HepG2 (cell line): ENCODE results near the gene MICB. TPM values are rescaled to one million over a fixed set of nuclear protein-coding genes. Genes with fewer than 3 reads are reported as not detected.

Experiments used
- GABPA ChIP-seq, 2 experiments: IDR thresholded peaks; 2 replicates each; pipeline ENCODE4 v1.6.1; 2011 to 2016; ENCODE audit warnings: low read depth in 2 of 2, low read length in 1 of 2, missing biosample characterization in 1 of 2, missing genetic modification characterization in 1 of 2
- RXRA ChIP-seq: sonication (generic); formaldehyde crosslinking; IDR thresholded peaks from 2 replicates; pipeline ENCODE4 v1.5.1; 2020; ENCODE audit warnings: missing genetic modification reagents
- SRSF1 ChIP-seq: fragments of 200-400 bp; formaldehyde crosslinking; optimal IDR thresholded peaks from 2 replicates; pipeline ENCODE3; 2017; ENCODE audit warnings: mild to moderate bottlenecking, low read depth, low read length, moderate library complexity
- YY1 ChIP-seq: IDR thresholded peaks from 2 replicates; pipeline ENCODE4 v1.6.1; 2011; ENCODE audit warnings: low read length, low read depth, moderate library complexity, mild to moderate bottlenecking; ENCODE audit not compliant: insufficient read depth, insufficient replicate concordance
- ZNF331 ChIP-seq: sonication (generic); formaldehyde crosslinking; IDR thresholded peaks from 2 replicates; pipeline ENCODE4 v1.4.0; 2020; ENCODE audit warnings: missing genetic modification reagents
- ZNF746 ChIP-seq: sonication (generic); formaldehyde crosslinking; IDR thresholded peaks from 2 replicates; pipeline ENCODE4 v1.8.0; 2022; ENCODE audit warnings: mild to moderate bottlenecking, missing genetic modification reagents
- ZNF772 ChIP-seq: sonication (generic); formaldehyde crosslinking; IDR thresholded peaks from 2 replicates; pipeline ENCODE4 v1.5.0; 2020; ENCODE audit warnings: mild to moderate bottlenecking, missing genetic modification reagents
- ZNF788 ChIP-seq: sonication (generic); formaldehyde crosslinking; IDR thresholded peaks from 2 replicates; pipeline ENCODE4 v1.5.0; 2020; ENCODE audit warnings: mild to moderate bottlenecking, missing genetic modification reagents, borderline replicate concordance
- ZNF878 ChIP-seq: sonication (generic); formaldehyde crosslinking; IDR thresholded peaks from 2 replicates; pipeline ENCODE4 v1.8.1; 2023; ENCODE audit warnings: mild to moderate bottlenecking, missing genetic modification reagents, moderate library complexity
- polyA plus RNA-seq, 8 experiments: library from polyadenylated mRNA; depleted of rRNA in 3 of 8; stranded (reverse) in 7 of 8; unstranded in 1 of 8; fragments of >200 nt; fragmentation: Illumina TruSeq in 4 of 8; extraction: Trizol in 4 of 8; gene quantifications; 2 replicates each; pipeline versions ENCODE4 v1.2.1 to v1.2.3, GENCODE V29; 2011 to 2016; ENCODE audit warnings: low read depth in 4 of 8, missing spikeins in 1 of 8, mixed read lengths in 1 of 8; ENCODE audit not compliant: insufficient read depth in 1 of 8
- total RNA-seq, 5 experiments: library from RNA; depleted of rRNA; stranded (reverse); fragments of >200 nt; fragmentation: Illumina TruSeq; extraction: Trizol; gene quantifications; 2 replicates each; pipeline ENCODE4 v1.2.3, GENCODE V29; 2016; ENCODE audit warnings: low read depth in 1 of 5
- TF ChIP-seq, protein P1 (sequence below): sonication (generic); formaldehyde crosslinking; IDR thresholded peaks from 2 replicates; pipeline ENCODE4 v1.8.1; 2023; ENCODE audit warnings: mild to moderate bottlenecking, moderate library complexity, missing genetic modification reagents
- TF ChIP-seq, protein P2 (sequence below): sonication (generic); formaldehyde crosslinking; IDR thresholded peaks from 2 replicates; pipeline ENCODE4 v1.4.0; 2020; ENCODE audit warnings: low read depth, missing genetic modification reagents
- TF ChIP-seq, protein P3 (sequence below): sonication (generic); formaldehyde crosslinking; IDR thresholded peaks from 2 replicates; pipeline ENCODE4 v1.5.0; 2020; ENCODE audit warnings: missing genetic modification reagents, mild to moderate bottlenecking, borderline replicate concordance
- TF ChIP-seq, protein P4 (sequence below): sonication (generic); formaldehyde crosslinking; IDR thresholded peaks from 2 replicates; pipeline ENCODE4 v1.4.0; 2020; ENCODE audit warnings: missing genetic modification reagents
- TF ChIP-seq, protein P5 (sequence below): sonication (generic); formaldehyde crosslinking; IDR thresholded peaks from 2 replicates; pipeline ENCODE4 v1.5.0; 2020; ENCODE audit warnings: missing genetic modification reagents
- TF ChIP-seq, protein P6 (sequence below): IDR thresholded peaks from 2 replicates; pipeline ENCODE4 v1.6.1; 2016

Gene MICB
- total and polyA plus RNA-seq, 2 of the 13 experiments (the other 11 are each of a cell fraction or from before 2014, with no cell fraction given), result 12.5 to 12.8 TPM

DNA sequence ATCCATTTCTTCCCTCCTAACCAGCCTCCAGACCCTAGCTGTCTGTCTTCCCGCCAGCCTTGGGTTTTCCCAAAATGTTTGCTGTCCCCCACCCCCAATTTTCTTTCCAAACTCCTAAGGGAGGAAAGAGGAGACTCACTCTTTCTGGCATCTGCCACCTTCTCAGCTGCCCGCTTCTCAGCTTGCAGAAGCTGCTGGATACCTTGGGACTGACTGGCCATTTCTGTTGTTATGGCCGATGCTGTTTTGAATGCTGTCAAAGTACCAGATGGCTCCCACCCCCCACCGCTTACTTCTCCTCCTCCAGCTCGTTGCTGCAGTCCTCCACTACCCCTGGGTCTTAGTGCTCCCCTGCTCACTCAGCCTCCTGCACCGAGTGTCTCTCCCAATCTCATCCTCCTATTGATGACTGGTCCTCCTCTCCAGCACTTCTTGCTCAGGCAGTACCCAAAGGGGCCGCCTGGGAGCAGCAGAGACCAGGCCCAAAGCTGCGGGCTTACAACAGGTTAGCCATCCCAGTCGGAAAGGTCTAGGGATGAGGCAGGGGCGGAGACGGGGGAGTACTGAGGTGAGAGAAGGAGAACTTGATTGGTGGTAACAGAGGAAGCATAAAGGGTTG lies 48.5 kb downstream of the MICB start, which contains the start of gene ATP6V1G2 (continued):
- TF ChIP-seq, protein P1, sequence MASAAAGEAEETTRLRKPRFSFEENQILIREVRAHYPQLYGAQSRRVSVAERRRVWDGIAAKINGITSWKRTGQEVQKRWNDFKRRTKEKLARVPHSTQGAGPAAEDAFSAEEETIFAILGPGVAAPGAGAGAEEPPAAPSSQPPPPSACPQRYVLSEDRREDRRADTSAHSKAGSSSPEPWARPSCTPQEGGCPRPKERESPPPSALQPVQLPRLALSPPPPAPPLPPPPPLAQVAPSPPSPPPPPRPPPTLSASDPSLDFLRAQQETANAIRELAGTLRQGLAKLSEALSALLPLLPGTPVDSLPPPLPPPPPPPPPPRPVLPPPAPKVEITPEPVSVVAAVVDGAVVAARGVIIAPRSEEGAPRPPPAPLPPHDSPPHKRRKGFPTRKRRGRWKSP (CRISPR knock-in tag), result peak; percentile 61; the same call in 1 of the 2 replicates
- TF ChIP-seq, protein P2, sequence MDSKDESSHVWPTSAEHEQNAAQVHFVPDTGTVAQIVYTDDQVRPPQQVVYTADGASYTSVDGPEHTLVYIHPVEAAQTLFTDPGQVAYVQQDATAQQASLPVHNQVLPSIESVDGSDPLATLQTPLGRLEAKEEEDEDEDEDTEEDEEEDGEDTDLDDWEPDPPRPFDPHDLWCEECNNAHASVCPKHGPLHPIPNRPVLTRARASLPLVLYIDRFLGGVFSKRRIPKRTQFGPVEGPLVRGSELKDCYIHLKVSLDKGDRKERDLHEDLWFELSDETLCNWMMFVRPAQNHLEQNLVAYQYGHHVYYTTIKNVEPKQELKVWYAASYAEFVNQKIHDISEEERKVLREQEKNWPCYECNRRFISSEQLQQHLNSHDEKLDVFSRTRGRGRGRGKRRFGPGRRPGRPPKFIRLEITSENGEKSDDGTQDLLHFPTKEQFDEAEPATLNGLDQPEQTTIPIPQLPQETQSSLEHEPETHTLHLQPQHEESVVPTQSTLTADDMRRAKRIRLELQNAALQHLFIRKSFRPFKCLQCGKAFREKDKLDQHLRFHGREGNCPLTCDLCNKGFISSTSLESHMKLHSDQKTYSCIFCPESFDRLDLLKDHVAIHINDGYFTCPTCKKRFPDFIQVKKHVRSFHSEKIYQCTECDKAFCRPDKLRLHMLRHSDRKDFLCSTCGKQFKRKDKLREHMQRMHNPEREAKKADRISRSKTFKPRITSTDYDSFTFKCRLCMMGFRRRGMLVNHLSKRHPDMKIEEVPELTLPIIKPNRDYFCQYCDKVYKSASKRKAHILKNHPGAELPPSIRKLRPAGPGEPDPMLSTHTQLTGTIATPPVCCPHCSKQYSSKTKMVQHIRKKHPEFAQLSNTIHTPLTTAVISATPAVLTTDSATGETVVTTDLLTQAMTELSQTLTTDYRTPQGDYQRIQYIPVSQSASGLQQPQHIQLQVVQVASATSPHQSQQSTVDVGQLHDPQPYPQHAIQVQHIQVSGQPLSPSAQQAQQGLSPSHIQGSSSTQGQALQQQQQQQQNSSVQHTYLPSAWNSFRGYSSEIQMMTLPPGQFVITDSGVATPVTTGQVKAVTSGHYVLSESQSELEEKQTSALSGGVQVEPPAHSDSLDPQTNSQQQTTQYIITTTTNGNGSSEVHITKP (CRISPR knock-in tag), result peak; percentile 70; the same call in 1 of the 2 replicates
- TF ChIP-seq SRSF1 (no peak), ZNF788 (CRISPR knock-in tag) (no peak), ZNF772 (CRISPR knock-in tag) (0 out of 2 replicates have a peak, but pooled peaks have one; percentile 49), GABPA (IDR thresholded peaks at IDR 0.05; ENCODE audit: low read depth, low read length) (peak; percentile 52), GABPA (CRISPR knock-in tag; IDR thresholded peaks at IDR 0.05; ENCODE audit: low read depth) (peak; percentile 78), ZNF331 (CRISPR knock-in tag) (peak; percentile 35; the same call in 1 of the 2 replicates), ZNF746 (CRISPR knock-in tag) (peak; percentile 19; the same call in 1 of the 2 replicates), ZNF878 (CRISPR knock-in tag) (0 out of 2 replicates have a peak, but pooled peaks have one; percentile 27), YY1 (peak; percentile 65), RXRA (CRISPR knock-in tag) (peak; percentile 22; the same call in 1 of the 2 replicates)
- TF ChIP-seq, protein P3, sequence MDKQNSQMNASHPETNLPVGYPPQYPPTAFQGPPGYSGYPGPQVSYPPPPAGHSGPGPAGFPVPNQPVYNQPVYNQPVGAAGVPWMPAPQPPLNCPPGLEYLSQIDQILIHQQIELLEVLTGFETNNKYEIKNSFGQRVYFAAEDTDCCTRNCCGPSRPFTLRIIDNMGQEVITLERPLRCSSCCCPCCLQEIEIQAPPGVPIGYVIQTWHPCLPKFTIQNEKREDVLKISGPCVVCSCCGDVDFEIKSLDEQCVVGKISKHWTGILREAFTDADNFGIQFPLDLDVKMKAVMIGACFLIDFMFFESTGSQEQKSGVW (CRISPR knock-in tag), result no peak
- TF ChIP-seq, protein P4, sequence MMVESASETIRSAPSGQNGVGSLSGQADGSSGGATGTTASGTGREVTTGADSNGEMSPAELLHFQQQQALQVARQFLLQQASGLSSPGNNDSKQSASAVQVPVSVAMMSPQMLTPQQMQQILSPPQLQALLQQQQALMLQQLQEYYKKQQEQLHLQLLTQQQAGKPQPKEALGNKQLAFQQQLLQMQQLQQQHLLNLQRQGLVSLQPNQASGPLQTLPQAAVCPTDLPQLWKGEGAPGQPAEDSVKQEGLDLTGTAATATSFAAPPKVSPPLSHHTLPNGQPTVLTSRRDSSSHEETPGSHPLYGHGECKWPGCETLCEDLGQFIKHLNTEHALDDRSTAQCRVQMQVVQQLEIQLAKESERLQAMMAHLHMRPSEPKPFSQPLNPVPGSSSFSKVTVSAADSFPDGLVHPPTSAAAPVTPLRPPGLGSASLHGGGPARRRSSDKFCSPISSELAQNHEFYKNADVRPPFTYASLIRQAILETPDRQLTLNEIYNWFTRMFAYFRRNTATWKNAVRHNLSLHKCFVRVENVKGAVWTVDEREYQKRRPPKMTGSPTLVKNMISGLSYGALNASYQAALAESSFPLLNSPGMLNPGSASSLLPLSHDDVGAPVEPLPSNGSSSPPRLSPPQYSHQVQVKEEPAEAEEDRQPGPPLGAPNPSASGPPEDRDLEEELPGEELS (CRISPR knock-in tag), result 0 out of 2 replicates have a peak, but pooled peaks have one; percentile 5
- TF ChIP-seq, protein P5, sequence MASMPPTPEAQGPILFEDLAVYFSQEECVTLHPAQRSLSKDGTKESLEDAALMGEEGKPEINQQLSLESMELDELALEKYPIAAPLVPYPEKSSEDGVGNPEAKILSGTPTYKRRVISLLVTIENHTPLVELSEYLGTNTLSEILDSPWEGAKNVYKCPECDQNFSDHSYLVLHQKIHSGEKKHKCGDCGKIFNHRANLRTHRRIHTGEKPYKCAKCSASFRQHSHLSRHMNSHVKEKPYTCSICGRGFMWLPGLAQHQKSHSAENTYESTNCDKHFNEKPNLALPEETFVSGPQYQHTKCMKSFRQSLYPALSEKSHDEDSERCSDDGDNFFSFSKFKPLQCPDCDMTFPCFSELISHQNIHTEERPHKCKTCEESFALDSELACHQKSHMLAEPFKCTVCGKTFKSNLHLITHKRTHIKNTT, result no peak
- TF ChIP-seq, protein P6, sequence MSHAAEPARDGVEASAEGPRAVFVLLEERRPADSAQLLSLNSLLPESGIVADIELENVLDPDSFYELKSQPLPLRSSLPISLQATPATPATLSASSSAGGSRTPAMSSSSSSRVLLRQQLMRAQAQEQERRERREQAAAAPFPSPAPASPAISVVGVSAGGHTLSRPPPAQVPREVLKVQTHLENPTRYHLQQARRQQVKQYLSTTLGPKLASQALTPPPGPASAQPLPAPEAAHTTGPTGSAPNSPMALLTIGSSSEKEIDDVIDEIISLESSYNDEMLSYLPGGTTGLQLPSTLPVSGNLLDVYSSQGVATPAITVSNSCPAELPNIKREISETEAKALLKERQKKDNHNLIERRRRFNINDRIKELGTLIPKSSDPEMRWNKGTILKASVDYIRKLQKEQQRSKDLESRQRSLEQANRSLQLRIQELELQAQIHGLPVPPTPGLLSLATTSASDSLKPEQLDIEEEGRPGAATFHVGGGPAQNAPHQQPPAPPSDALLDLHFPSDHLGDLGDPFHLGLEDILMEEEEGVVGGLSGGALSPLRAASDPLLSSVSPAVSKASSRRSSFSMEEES (CRISPR knock-in tag), result no peak; the same call in 1 of the 2 replicates
